ENCODE results near the gene ATPAF2.

DNA sequence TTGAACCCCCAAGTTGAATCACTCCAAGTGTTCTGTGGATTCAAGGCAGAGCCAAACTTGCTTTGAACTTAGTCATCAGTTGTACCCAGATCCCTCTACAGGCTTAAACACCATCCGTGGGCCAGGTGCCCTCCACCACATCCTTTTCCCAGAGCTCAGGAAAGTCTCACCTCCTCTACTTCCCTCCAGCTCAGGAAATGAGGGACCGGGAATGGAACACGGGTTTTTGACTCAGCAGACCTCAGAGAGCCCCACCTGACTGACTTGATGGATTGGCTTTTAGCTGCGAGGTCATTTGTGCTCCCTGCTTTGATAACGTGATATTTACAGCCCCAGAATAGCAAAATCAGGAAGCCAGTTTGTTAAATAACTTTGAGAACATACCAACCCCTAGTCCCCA lies 20.3 kb upstream of the ATPAF2 start:
- no peak for TF ChIP-seq POLR2A (IDR thresholded peaks at IDR 0.05)
- TF ChIP-seq, protein P1, sequence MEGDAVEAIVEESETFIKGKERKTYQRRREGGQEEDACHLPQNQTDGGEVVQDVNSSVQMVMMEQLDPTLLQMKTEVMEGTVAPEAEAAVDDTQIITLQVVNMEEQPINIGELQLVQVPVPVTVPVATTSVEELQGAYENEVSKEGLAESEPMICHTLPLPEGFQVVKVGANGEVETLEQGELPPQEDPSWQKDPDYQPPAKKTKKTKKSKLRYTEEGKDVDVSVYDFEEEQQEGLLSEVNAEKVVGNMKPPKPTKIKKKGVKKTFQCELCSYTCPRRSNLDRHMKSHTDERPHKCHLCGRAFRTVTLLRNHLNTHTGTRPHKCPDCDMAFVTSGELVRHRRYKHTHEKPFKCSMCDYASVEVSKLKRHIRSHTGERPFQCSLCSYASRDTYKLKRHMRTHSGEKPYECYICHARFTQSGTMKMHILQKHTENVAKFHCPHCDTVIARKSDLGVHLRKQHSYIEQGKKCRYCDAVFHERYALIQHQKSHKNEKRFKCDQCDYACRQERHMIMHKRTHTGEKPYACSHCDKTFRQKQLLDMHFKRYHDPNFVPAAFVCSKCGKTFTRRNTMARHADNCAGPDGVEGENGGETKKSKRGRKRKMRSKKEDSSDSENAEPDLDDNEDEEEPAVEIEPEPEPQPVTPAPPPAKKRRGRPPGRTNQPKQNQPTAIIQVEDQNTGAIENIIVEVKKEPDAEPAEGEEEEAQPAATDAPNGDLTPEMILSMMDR (IDR thresholded peaks at IDR 0.05) = no peak

All from sigmoid colon (tissue), 3 donors.